Tongue (tissue), 2 donors: Measurements from ENCODE around the gene OR2B6. TPM values are rescaled to one million over a fixed set of nuclear protein-coding genes. Genes with fewer than 3 reads are reported as not detected.
A peak's percentile ranks its signal among the peaks of the same experiment; 100 is the strongest.

Experiments
- DNase-seq: peaks from one replicate; pipeline ENCODE4 v3.0.0-alpha.2; 2015
- total RNA-seq: library from RNA; depleted of rRNA; stranded (reverse); fragments of >200 nt; gene quantifications from one replicate; pipeline ENCODE4 v1.2.3, GENCODE V29; 2014

The OR2B6 gene
- total RNA-seq, 1 donor from 2014 or later = not detected

- no peak for DNase-seq
Observed at GRCh38 chr6:28000351-28001045, 43.5 kb downstream of the OR2B6 start.

GRCh38 chr6:28001351-28001750 lies 44.3 kb downstream of the OR2B6 start:
- no peak for DNase-seq

- DNase-seq = no peak
Observed at GRCh38 chr6:28001751-28002150, 44.7 kb downstream of the OR2B6 start.

- no peak for DNase-seq
Observed at GRCh38 chr6:28002161-28002560, 45.1 kb downstream of the OR2B6 start.

- DNase-seq = no peak
Observed at GRCh38 chr6:28003059-28003458, 46.0 kb downstream of the OR2B6 start.

GRCh38 chr6:28003661-28004060 lies 46.6 kb downstream of the OR2B6 start:
- no peak for DNase-seq

- DNase-seq = no peak
Observed at GRCh38 chr6:28004350-28005151, 47.5 kb downstream of the OR2B6 start.

GRCh38 chr6:28005152-28005890 lies 48.3 kb downstream of the OR2B6 start:
- DNase-seq = peak; percentile 17

- no peak for DNase-seq
Observed at GRCh38 chr6:28005975-28006374, 48.9 kb downstream of the OR2B6 start.

Other genes starting within 250 kb of the OR2B6 start
- gene OR2B2, start 44.8 kb upstream of the OR2B6 start, total RNA-seq = not detected
- gene ZNF165, start 123.3 kb downstream of the OR2B6 start, total RNA-seq = 0.72 TPM
- gene ZSCAN16, start 167.4 kb downstream of the OR2B6 start, total RNA-seq = 3.5 TPM
- 29.8 TPM for gene ZKSCAN8, start 184.6 kb downstream of the OR2B6 start, total RNA-seq